Measurements from ENCODE around the gene LEP. TPM values are rescaled to one million over a fixed set of nuclear protein-coding genes. Genes with fewer than 3 reads are reported as not detected.
A peak's percentile ranks its signal among the peaks of the same experiment; 100 is the strongest.
"Not testable (repeated sequence)": the region's sequence is repeated elsewhere in the genome, so short reads cannot be mapped to it uniquely, and the experiment has no call there.

LEP gene
- total and polyA plus RNA-seq, 9 of the 15 experiments (the other 6 are each of a cell fraction or from before 2014, with no cell fraction given) = not detected

DNA sequence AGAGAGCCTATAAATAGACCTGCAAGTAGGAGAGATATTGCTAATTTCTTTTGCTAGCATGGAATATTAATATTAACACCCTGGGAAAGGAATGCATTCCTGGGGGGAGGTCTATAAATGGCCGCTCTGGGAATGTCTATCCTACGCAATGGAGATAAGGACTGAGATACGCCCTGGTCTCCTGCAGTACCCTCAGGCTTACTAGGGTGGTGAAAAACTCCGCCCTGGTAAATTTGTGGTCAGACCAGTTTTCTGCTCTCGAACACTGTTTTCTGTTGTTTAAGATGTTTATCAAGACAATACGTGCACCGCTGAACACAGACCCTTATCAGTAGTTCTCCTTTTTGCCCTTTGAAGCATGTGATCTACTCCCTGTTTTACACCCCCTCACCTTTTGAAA lies 1.9 kb upstream of the LEP start:
- BruUV-seq (replicated peaks); H3K4me2 ChIP-seq (ENCODE audit: insufficient read depth, low read length); H3K4me3 ChIP-seq; POLR2A ChIA-PET; H3K27ac ChIP-seq (ENCODE audit: extremely low read depth, low read depth, low read length); H3K9me3 ChIP-seq (replicated peaks; ENCODE audit: control insufficient read depth, insufficient read depth, low read depth, low read length); H3K9ac ChIP-seq (ENCODE audit: insufficient read depth in 1 of 2, low read depth in 2 of 2, low read length in 2 of 2); FAIRE-seq; H2AFZ ChIP-seq (ENCODE audit: low read depth, low read length); in situ Hi-C loops (cut with MboI); H3K36me3 ChIP-seq (ENCODE audit: control insufficient read depth, insufficient read depth, low read length); H3K79me2 ChIP-seq (ENCODE audit: control insufficient read depth, insufficient read depth, low read length); H4K20me1 ChIP-seq (replicated peaks; ENCODE audit: control insufficient read depth, insufficient read depth, low read length); H3K4me1 ChIP-seq (replicated peaks in 1 of 2; ENCODE audit: control insufficient read depth in 2 of 2, insufficient read depth in 2 of 2, low read length in 2 of 2); H3K9me1 ChIP-seq (ENCODE audit: control insufficient read depth, insufficient read depth, low read length); ATAC-seq; CTCF ChIA-PET (ENCODE audit: low intra/inter-chr PET ratio): not testable (repeated sequence)
- 4% methylated on average over 7 of the region's 7 CpGs for WGBS (ENCODE audit: insufficient coverage, low coverage, missing lambda C conversion rate)
- H3K27me3 ChIP-seq (ENCODE audit: control insufficient read depth in 2 of 2, insufficient read depth in 2 of 2, low read length in 2 of 2) = peaks cover 43 to 59% of the 10 kb centered on the region in 2 experiments
- DNase-seq (ENCODE audit: extremely low read depth in 1 of 4, low spot score in 3 of 4) = peak in 1 of 4 experiments; percentile 20
- intact Hi-C loops (cut with micrococcal nuclease) = loop anchor here (5.0 to 10.0 kb wide), 2 partner anchors 83 to 146 kb away; no protein-coding TSS in a partner anchor
- TF ChIP-seq CBX5 (IDR thresholded peaks at IDR 0.05; ENCODE audit: borderline replicate concordance, low read depth) = peak; percentile 78; the same call in 1 of the 2 replicates
- peak in 1 of 2 experiments; percentile 79; a peak in 1 of 3 replicates for TF ChIP-seq CBX3 (IDR thresholded peaks at IDR 0.05; ENCODE audit: borderline replicate concordance in 1 of 2, low read length in 2 of 2)
- peak; percentile 68; the same call in 1 of the 2 replicates for TF ChIP-seq CBX1 (IDR thresholded peaks at IDR 0.05; ENCODE audit: low read depth)

DNA sequence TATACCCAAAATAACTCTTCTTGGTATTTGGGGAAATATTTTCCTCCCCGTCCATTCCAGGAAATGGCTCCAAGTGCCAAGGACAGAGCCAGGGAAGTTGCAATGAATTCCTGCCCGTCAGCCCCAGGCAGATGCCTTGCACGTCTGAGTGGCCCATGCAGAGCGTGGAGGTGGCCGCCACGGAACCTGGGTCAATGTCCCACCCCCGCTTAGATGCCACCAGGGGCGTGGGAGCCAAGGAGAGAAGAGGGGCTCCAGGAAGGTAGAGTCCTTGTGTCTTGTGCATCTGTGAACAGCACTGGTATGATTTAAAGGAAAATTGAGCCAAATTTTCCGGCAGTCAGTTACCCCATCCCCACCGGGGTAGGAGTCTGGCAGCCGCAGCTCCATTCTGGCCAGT lies 1.6 kb downstream of the LEP start:
- no peak for TF ChIP-seq TEAD1 (CRISPR knock-in tag; IDR thresholded peaks at IDR 0.05)
- TF ChIP-seq, protein P1, sequence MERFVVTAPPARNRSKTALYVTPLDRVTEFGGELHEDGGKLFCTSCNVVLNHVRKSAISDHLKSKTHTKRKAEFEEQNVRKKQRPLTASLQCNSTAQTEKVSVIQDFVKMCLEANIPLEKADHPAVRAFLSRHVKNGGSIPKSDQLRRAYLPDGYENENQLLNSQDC (CRISPR knock-in tag; IDR thresholded peaks at IDR 0.05) = no peak
- H3K36me3 ChIP-seq (ENCODE audit: control insufficient read depth, insufficient read depth, low read length) = no peaks in the 10 kb centered on the region
- peaks cover 0 to 7% of the 10 kb centered on the region in 2 experiments; a peak in 3 of 5 replicates for H3K4me1 ChIP-seq (replicated peaks in 1 of 2; ENCODE audit: control insufficient read depth in 2 of 2, insufficient read depth in 2 of 2, low read length in 2 of 2)
- peaks cover 46 to 63% of the 10 kb centered on the region in 2 experiments for H3K27me3 ChIP-seq (ENCODE audit: control insufficient read depth in 2 of 2, insufficient read depth in 2 of 2, low read length in 2 of 2)
- H3K9ac ChIP-seq (ENCODE audit: insufficient read depth in 1 of 2, low read depth in 2 of 2, low read length in 2 of 2) = no peak overlapping the region
- POLR2A ChIA-PET = no interaction called here
- no peak overlapping the region for H2AFZ ChIP-seq (ENCODE audit: low read depth, low read length)
- H3K27ac ChIP-seq (ENCODE audit: extremely low read depth, low read depth, low read length) = no peak overlapping the region
- H3K79me2 ChIP-seq (ENCODE audit: control insufficient read depth, insufficient read depth, low read length) = no peaks in the 10 kb centered on the region
- no peak overlapping the region for H3K4me3 ChIP-seq
- CTCF ChIA-PET (ENCODE audit: low intra/inter-chr PET ratio) = no interaction called here
- no peak overlapping the region for H3K4me2 ChIP-seq (ENCODE audit: insufficient read depth, low read length)
- 1% methylated on average over 11 of the region's 11 CpGs for WGBS (ENCODE audit: insufficient coverage, low coverage, missing lambda C conversion rate)
- no peaks in the 10 kb centered on the region for H4K20me1 ChIP-seq (replicated peaks; ENCODE audit: control insufficient read depth, insufficient read depth, low read length)
- in situ Hi-C loops (cut with MboI) (no loop called here), intact Hi-C loops (cut with micrococcal nuclease) (no loop called here)
- DNase-seq (ENCODE audit: extremely low read depth in 1 of 4, low spot score in 3 of 4) (no peak), FAIRE-seq (no peak), ATAC-seq (no peak)
- H3K9me3 ChIP-seq (replicated peaks; ENCODE audit: control insufficient read depth, insufficient read depth, low read depth, low read length) = no peaks in the 10 kb centered on the region
- H3K9me1 ChIP-seq (ENCODE audit: control insufficient read depth, insufficient read depth, low read length) = no peaks in the 10 kb centered on the region
- BruUV-seq (replicated peaks) = no TSS peak
